ENCODE results near the gene CASKIN1.

The CASKIN1 gene

GRCh38 chr16:2229632-2230250, 33.3 kb upstream of the CASKIN1 start:
- no peak overlapping the region for H2AK5ac ChIP-seq (ENCODE audit: low read length)

GRCh38 chr16:2229091-2229490, 32.7 kb upstream of the CASKIN1 start:
- no peak overlapping the region for H2AFZ ChIP-seq (ENCODE audit: insufficient read depth, low read length, poor library complexity)
- WGBS (ENCODE audit: extremely low coverage, insufficient coverage, insufficient read length) = no CpG with 5 or more reads among the region's 12 CpGs

More at GRCh38 chr16:2229632-2230250, 33.3 kb upstream of the CASKIN1 start:
- H4K12ac ChIP-seq (ENCODE audit: low read depth, low read length) = no peak overlapping the region
- no peak overlapping the region for H4K8ac ChIP-seq (ENCODE audit: low read depth, low read length)
- no peak overlapping the region for H2AFZ ChIP-seq (ENCODE audit: insufficient read depth, low read length, poor library complexity)
- H2BK12ac ChIP-seq (ENCODE audit: low read length) = no peak overlapping the region
- no CpG with 5 or more reads among the region's 23 CpGs for WGBS (ENCODE audit: extremely low coverage, insufficient coverage, insufficient read length)
- H3K4me2 ChIP-seq (ENCODE audit: low read length) = no peak overlapping the region
- H3K36me3 ChIP-seq (ENCODE audit: control insufficient read depth in 1 of 2, insufficient read depth in 2 of 2, low read length in 2 of 2) = peaks cover 63 to 72% of the 10 kb centered on the region in 2 experiments
- no peaks in the 10 kb centered on the region for H3K27me3 ChIP-seq (ENCODE audit: insufficient read depth, low read length)
- no peak overlapping the region for H3K18ac ChIP-seq (ENCODE audit: low read length)
- DNase-seq = no peak
- H3K79me1 ChIP-seq (ENCODE audit: low read length) = no peaks in the 10 kb centered on the region
- H2BK120ac ChIP-seq (ENCODE audit: insufficient read depth, low read length, poor library complexity) = no peak overlapping the region
- H3K14ac ChIP-seq (ENCODE audit: low read length) = no peak overlapping the region
- H3K27ac ChIP-seq (ENCODE audit: low read depth, low read length) = no peak overlapping the region
- peaks cover 4% of the 10 kb centered on the region for H3K9me3 ChIP-seq (ENCODE audit: insufficient read depth, low read depth, low read length)
- no peak overlapping the region for H3K9ac ChIP-seq (ENCODE audit: low read length)
- no peak overlapping the region for H4K91ac ChIP-seq (ENCODE audit: low read depth, low read length)
- peaks cover 5% of the 10 kb centered on the region for H3K79me2 ChIP-seq (ENCODE audit: control insufficient read depth, insufficient read depth, low read length, poor library complexity)
- H3K4me3 ChIP-seq (ENCODE audit: low read depth, low read length) = no peak overlapping the region
- H3K23ac ChIP-seq (ENCODE audit: low read length) = no peak overlapping the region
- H2BK5ac ChIP-seq (ENCODE audit: low read depth, low read length, poor library complexity) = no peak overlapping the region
- H3K4me1 ChIP-seq (ENCODE audit: control insufficient read depth in 1 of 2, insufficient read depth in 2 of 2, low read length in 2 of 2) = peaks cover 0 to 5% of the 10 kb centered on the region in 2 experiments
- H3K4ac ChIP-seq (ENCODE audit: low read depth, low read length) = no peak overlapping the region

DNA sequence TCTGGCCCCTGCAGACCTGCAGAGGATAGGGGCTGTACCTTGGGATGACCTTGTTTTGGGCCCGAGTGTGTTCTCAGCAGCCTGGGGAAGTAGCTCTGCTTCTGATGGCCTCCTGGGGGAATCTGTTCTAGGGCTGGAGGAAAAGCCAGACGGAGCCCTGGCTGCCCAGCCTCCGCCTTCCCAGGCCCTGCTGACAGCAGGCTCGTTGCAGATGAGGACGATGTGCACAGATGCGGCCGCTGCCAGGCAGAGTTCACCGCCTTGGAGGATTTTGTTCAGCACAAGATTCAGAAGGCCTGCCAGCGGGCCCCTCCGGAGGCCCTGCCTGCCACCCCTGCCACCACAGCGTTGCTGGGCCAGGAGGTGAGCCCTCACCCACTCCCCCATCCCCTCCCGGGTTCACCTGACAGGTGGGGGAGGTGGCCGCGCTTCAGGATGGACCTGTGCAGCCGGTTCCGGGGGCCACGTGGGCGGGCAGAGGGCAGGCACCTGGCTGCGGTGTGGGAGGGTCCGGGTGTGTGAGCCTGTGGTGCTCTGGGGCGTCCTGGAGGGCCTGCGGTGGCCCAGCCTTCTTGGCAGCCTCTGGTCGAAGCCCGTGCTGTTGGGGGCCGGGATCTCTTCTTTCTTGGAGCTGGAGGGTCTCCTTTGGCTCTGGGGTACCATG, 31.9 kb upstream of the CASKIN1 start:
- WGBS (ENCODE audit: extremely low coverage, insufficient coverage, insufficient read length) = no CpG with 5 or more reads among the region's 25 CpGs
- DNase-seq = no peak
- no peak overlapping the region for H3K27ac ChIP-seq (ENCODE audit: low read depth, low read length)

More at GRCh38 chr16:2229091-2229490, 32.7 kb upstream of the CASKIN1 start:
- H3K79me1 ChIP-seq (ENCODE audit: low read length) = no peaks in the 10 kb centered on the region
- H4K91ac ChIP-seq (ENCODE audit: low read depth, low read length) = no peak overlapping the region
- DNase-seq = no peak
- no peak overlapping the region for H3K4me2 ChIP-seq (ENCODE audit: low read length)
- no peak overlapping the region for H2BK12ac ChIP-seq (ENCODE audit: low read length)
- H2AK5ac ChIP-seq (ENCODE audit: low read length) = no peak overlapping the region
- H3K9me3 ChIP-seq (ENCODE audit: insufficient read depth, low read depth, low read length) = peaks cover 4% of the 10 kb centered on the region
- H2BK5ac ChIP-seq (ENCODE audit: low read depth, low read length, poor library complexity) = no peak overlapping the region
- H3K27ac ChIP-seq (ENCODE audit: low read depth, low read length) = no peak overlapping the region
- no peak overlapping the region for H2BK120ac ChIP-seq (ENCODE audit: insufficient read depth, low read length, poor library complexity)
- no peak overlapping the region for H3K18ac ChIP-seq (ENCODE audit: low read length)
- no peak overlapping the region for H4K12ac ChIP-seq (ENCODE audit: low read depth, low read length)
- H3K4ac ChIP-seq (ENCODE audit: low read depth, low read length) = no peak overlapping the region
- H3K9ac ChIP-seq (ENCODE audit: low read length) = no peak overlapping the region
- H3K23ac ChIP-seq (ENCODE audit: low read length) = no peak overlapping the region
- H3K27me3 ChIP-seq (ENCODE audit: insufficient read depth, low read length) = no peaks in the 10 kb centered on the region
- H3K36me3 ChIP-seq (ENCODE audit: control insufficient read depth in 1 of 2, insufficient read depth in 2 of 2, low read length in 2 of 2) = peaks cover 56 to 66% of the 10 kb centered on the region in 2 experiments
- no peak overlapping the region for H4K8ac ChIP-seq (ENCODE audit: low read depth, low read length)
- H3K4me1 ChIP-seq (ENCODE audit: control insufficient read depth in 1 of 2, insufficient read depth in 2 of 2, low read length in 2 of 2) = peaks cover 0 to 8% of the 10 kb centered on the region in 2 experiments
- no peak overlapping the region for H3K14ac ChIP-seq (ENCODE audit: low read length)
- peaks cover 10% of the 10 kb centered on the region for H3K79me2 ChIP-seq (ENCODE audit: control insufficient read depth, insufficient read depth, low read length, poor library complexity)
- H3K4me3 ChIP-seq (ENCODE audit: low read depth, low read length) = no peak overlapping the region

DNA sequence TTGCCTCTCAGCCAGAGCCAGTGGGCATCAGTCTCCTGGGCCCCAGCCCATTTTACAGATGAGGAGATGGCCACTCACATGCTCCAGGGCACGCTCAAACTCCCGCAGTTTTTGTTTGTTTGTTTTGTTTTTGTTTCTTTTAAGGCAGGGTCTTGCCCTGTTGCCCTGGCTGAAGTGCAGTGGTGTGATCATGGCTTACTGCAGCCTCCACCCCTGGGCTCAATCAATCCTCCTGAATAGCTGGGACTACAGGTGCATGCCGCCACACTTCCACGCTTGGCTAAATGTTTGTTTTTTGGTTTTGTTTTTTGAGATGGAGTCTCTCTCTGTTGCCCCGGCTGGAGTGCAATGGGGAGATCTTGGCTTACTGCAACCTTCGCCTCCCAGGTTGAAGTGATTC, 30.5 kb upstream of the CASKIN1 start:
- no peak overlapping the region for H4K8ac ChIP-seq (ENCODE audit: low read depth, low read length)
- no peak overlapping the region for H3K14ac ChIP-seq (ENCODE audit: low read length)
- H2AFZ ChIP-seq (ENCODE audit: insufficient read depth, low read length, poor library complexity) = no peak overlapping the region
- H3K4me1 ChIP-seq (ENCODE audit: control insufficient read depth in 1 of 2, insufficient read depth in 2 of 2, low read length in 2 of 2) = peaks cover 0 to 9% of the 10 kb centered on the region in 2 experiments
- peaks cover 16% of the 10 kb centered on the region for H3K79me2 ChIP-seq (ENCODE audit: control insufficient read depth, insufficient read depth, low read length, poor library complexity)
- peaks cover 34 to 44% of the 10 kb centered on the region in 2 experiments for H3K36me3 ChIP-seq (ENCODE audit: control insufficient read depth in 1 of 2, insufficient read depth in 2 of 2, low read length in 2 of 2)
- no peak overlapping the region for H3K18ac ChIP-seq (ENCODE audit: low read length)
- DNase-seq = no peak
- H3K9me3 ChIP-seq (ENCODE audit: insufficient read depth, low read depth, low read length) = peaks cover 2% of the 10 kb centered on the region
- no peak overlapping the region for H2BK5ac ChIP-seq (ENCODE audit: low read depth, low read length, poor library complexity)
- H3K27me3 ChIP-seq (ENCODE audit: insufficient read depth, low read length) = no peaks in the 10 kb centered on the region
- peak overlapping the region; percentile 61 for H3K4ac ChIP-seq (ENCODE audit: low read depth, low read length)
- H4K91ac ChIP-seq (ENCODE audit: low read depth, low read length) = no peak overlapping the region
- peak overlapping the region; percentile 45 for H3K9ac ChIP-seq (ENCODE audit: low read length)
- H3K4me2 ChIP-seq (ENCODE audit: low read length) = no peak overlapping the region
- H3K27ac ChIP-seq (ENCODE audit: low read depth, low read length) = no peak overlapping the region
- no CpG with 5 or more reads among the region's 6 CpGs for WGBS (ENCODE audit: extremely low coverage, insufficient coverage, insufficient read length)
- no peak overlapping the region for H4K12ac ChIP-seq (ENCODE audit: low read depth, low read length)
- H2BK12ac ChIP-seq (ENCODE audit: low read length) = no peak overlapping the region
- H2AK5ac ChIP-seq (ENCODE audit: low read length) = no peak overlapping the region
- peaks cover 6% of the 10 kb centered on the region for H3K79me1 ChIP-seq (ENCODE audit: low read length)
- H3K4me3 ChIP-seq (ENCODE audit: low read depth, low read length) = no peak overlapping the region
- H3K23ac ChIP-seq (ENCODE audit: low read length) = no peak overlapping the region
- H2BK120ac ChIP-seq (ENCODE audit: insufficient read depth, low read length, poor library complexity) = no peak overlapping the region

More for the DNA sequence above, 31.9 kb upstream of the CASKIN1 start:
- H3K36me3 ChIP-seq (ENCODE audit: control insufficient read depth in 1 of 2, insufficient read depth in 2 of 2, low read length in 2 of 2) = peaks cover 48 to 58% of the 10 kb centered on the region in 2 experiments
- H3K9me3 ChIP-seq (ENCODE audit: insufficient read depth, low read depth, low read length) = peaks cover 2% of the 10 kb centered on the region
- H2BK5ac ChIP-seq (ENCODE audit: low read depth, low read length, poor library complexity) = no peak overlapping the region
- no peak overlapping the region for H2BK12ac ChIP-seq (ENCODE audit: low read length)
- peaks cover 6% of the 10 kb centered on the region for H3K79me1 ChIP-seq (ENCODE audit: low read length)
- H4K91ac ChIP-seq (ENCODE audit: low read depth, low read length) = no peak overlapping the region
- H4K12ac ChIP-seq (ENCODE audit: low read depth, low read length) = no peak overlapping the region
- no peak overlapping the region for H4K8ac ChIP-seq (ENCODE audit: low read depth, low read length)
- H3K79me2 ChIP-seq (ENCODE audit: control insufficient read depth, insufficient read depth, low read length, poor library complexity) = peaks cover 16% of the 10 kb centered on the region
- H3K4me3 ChIP-seq (ENCODE audit: low read depth, low read length) = no peak overlapping the region
- H3K9ac ChIP-seq (ENCODE audit: low read length) = no peak overlapping the region
- no peak overlapping the region for H3K4me2 ChIP-seq (ENCODE audit: low read length)
- no peak overlapping the region for H2BK120ac ChIP-seq (ENCODE audit: insufficient read depth, low read length, poor library complexity)
- H2AK5ac ChIP-seq (ENCODE audit: low read length) = no peak overlapping the region
- H3K14ac ChIP-seq (ENCODE audit: low read length) = no peak overlapping the region
- no peak overlapping the region for H3K4ac ChIP-seq (ENCODE audit: low read depth, low read length)
- no peaks in the 10 kb centered on the region for H3K27me3 ChIP-seq (ENCODE audit: insufficient read depth, low read length)
- no peak overlapping the region for H3K23ac ChIP-seq (ENCODE audit: low read length)
- H3K18ac ChIP-seq (ENCODE audit: low read length) = peak overlapping the region; percentile 21
- H3K4me1 ChIP-seq (ENCODE audit: control insufficient read depth in 1 of 2, insufficient read depth in 2 of 2, low read length in 2 of 2) = peaks cover 0 to 9% of the 10 kb centered on the region in 2 experiments
- no peak overlapping the region for H2AFZ ChIP-seq (ENCODE audit: insufficient read depth, low read length, poor library complexity)
